H1 (cell line): ENCODE measurements around the gene TBCEL. TPM values are rescaled to one million over a fixed set of nuclear protein-coding genes. Genes with fewer than 3 reads are reported as not detected.

Experiments
- ASH2L ChIP-seq: fragments of 200-600, 300-600 bp; sonication (generic); IDR thresholded peaks from one replicate; pipeline ENCODE4 v1.7.1; 2017; ENCODE audit warnings: low read length
- GABPA ChIP-seq: IDR thresholded peaks from 2 replicates; pipeline ENCODE4 v1.6.1; 2011; ENCODE audit warnings: mild to moderate bottlenecking, low read length, moderate library complexity, borderline replicate concordance; ENCODE audit not compliant: insufficient read depth
- KDM4A ChIP-seq: IDR thresholded peaks from one replicate; pipeline ENCODE4 v1.7.1; 2012; ENCODE audit warnings: low read depth, mild to moderate bottlenecking, moderate library complexity, low read length, inconsistent platforms; ENCODE audit not compliant: severe bottlenecking
- MAFK ChIP-seq: IDR thresholded peaks from 2 replicates; pipeline ENCODE4 v1.6.1; 2012; ENCODE audit warnings: low read depth, mild to moderate bottlenecking, improper control_type of control experiment, low read length
- PHF8 ChIP-seq: fragments of 200-600 bp; sonication (generic); conservative IDR thresholded peaks from 2 replicates; pipeline ENCODE4 v1.7.1; 2012; ENCODE audit warnings: low read depth, mild to moderate bottlenecking, inconsistent platforms, low read length, moderate library complexity
- POLR2AphosphoS5 ChIP-seq: IDR thresholded peaks from 2 replicates; pipeline ENCODE4 v1.6.1; 2011; ENCODE audit warnings: low read depth, low read length
- RAD21 ChIP-seq, 2 experiments: IDR thresholded peaks in 1 of 2; conservative IDR thresholded peaks in 1 of 2; 2 replicates each; pipeline ENCODE4 v1.6.1; 2011; ENCODE audit warnings: low read depth in 2 of 2, low read length in 2 of 2, improper control_type of control experiment in 1 of 2, inconsistent platforms in 1 of 2, mild to moderate bottlenecking in 1 of 2, moderate library complexity in 1 of 2
- SIN3A ChIP-seq, 2 experiments: IDR thresholded peaks in 1 of 2; conservative IDR thresholded peaks in 1 of 2; 2 replicates each; pipeline ENCODE4 v1.6.1; 2011 to 2012; ENCODE audit warnings: low read length in 2 of 2, improper control_type of control experiment in 1 of 2, low read depth in 1 of 2, mild to moderate bottlenecking in 1 of 2
- polyA plus RNA-seq, 7 experiments: library from polyadenylated mRNA; depleted of rRNA in 3 of 7; stranded (reverse) in 5 of 7; unstranded in 2 of 7; fragments of >200 nt in 5 of 7; fragments of 200-250 nt in 2 of 7; gene quantifications; 1 replicate in 5 of 7; 2 replicates in 1 of 7; 4 replicates in 1 of 7; pipeline versions ENCODE4 v1.2.1 to v1.2.3, GENCODE V29; 2011 to 2013; ENCODE audit warnings: missing spikeins in 2 of 7, mixed read lengths in 2 of 7
- total RNA-seq: library from RNA; stranded (reverse); fragmentation: NEBNext Ultra II Directional; extraction: Animal tissue kit (Norgen Biotek cat#: 25700); gene quantifications from 2 replicates; pipeline ENCODE4 v1.2.1, GENCODE V29; 2021
- TF ChIP-seq, protein P1 (sequence below): IDR thresholded peaks from 2 replicates; pipeline ENCODE4 v1.6.1; 2011; ENCODE audit warnings: low read length, improper control_type of control experiment
- TF ChIP-seq, protein P2 (sequence below): IDR thresholded peaks from 2 replicates; pipeline ENCODE4 v1.6.1; 2012; ENCODE audit warnings: inconsistent platforms
- TF ChIP-seq, protein P3 (sequence below): IDR thresholded peaks from 2 replicates; pipeline ENCODE4 v1.6.1; 2011; ENCODE audit warnings: low read depth, mild to moderate bottlenecking, low read length; ENCODE audit not compliant: insufficient read depth

Gene TBCEL
- total and polyA plus RNA-seq, 2 of the 8 experiments (the other 6 are each of a cell fraction or from before 2014, with no cell fraction given): 3.9 to 16.0 TPM

- TF ChIP-seq GABPA: peak; percentile 61; the same call in 1 of the 2 replicates
- TF ChIP-seq, protein P1, sequence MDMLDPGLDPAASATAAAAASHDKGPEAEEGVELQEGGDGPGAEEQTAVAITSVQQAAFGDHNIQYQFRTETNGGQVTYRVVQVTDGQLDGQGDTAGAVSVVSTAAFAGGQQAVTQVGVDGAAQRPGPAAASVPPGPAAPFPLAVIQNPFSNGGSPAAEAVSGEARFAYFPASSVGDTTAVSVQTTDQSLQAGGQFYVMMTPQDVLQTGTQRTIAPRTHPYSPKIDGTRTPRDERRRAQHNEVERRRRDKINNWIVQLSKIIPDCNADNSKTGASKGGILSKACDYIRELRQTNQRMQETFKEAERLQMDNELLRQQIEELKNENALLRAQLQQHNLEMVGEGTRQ: peak; percentile 98
- TF ChIP-seq, protein P2, sequence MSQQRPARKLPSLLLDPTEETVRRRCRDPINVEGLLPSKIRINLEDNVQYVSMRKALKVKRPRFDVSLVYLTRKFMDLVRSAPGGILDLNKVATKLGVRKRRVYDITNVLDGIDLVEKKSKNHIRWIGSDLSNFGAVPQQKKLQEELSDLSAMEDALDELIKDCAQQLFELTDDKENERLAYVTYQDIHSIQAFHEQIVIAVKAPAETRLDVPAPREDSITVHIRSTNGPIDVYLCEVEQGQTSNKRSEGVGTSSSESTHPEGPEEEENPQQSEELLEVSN: peak; percentile 77
- TF ChIP-seq, protein P3, sequence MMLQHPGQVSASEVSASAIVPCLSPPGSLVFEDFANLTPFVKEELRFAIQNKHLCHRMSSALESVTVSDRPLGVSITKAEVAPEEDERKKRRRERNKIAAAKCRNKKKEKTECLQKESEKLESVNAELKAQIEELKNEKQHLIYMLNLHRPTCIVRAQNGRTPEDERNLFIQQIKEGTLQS: peak; percentile 93
- no peak for TF ChIP-seq ASH2L
- no peak for TF ChIP-seq MAFK
- peak; percentile 83 to 97 for TF ChIP-seq SIN3A (conservative IDR thresholded peaks at IDR 0.05 in 1 of 2, IDR thresholded peaks at IDR 0.05 in 1 of 2; ENCODE audit: low read depth in 1 of 2, low read length in 2 of 2)
- TF ChIP-seq RAD21 (IDR thresholded peaks at IDR 0.05 in 1 of 2, conservative IDR thresholded peaks at IDR 0.05 in 1 of 2; ENCODE audit: low read depth in 2 of 2, low read length in 2 of 2): no peak
- TF ChIP-seq PHF8: peak; percentile 80
- TF ChIP-seq KDM4A: peak; percentile 83
- peak; percentile 74; the same call in 1 of the 2 replicates for TF ChIP-seq POLR2AphosphoS5
Observed at GRCh38 chr11:121023848-121024751, at the start of gene TBCEL (continued).
